ENCODE data around the gene CCDC80. TPM values are rescaled to one million over a fixed set of nuclear protein-coding genes. Genes with fewer than 3 reads are reported as not detected.

The CCDC80 gene
- polyA plus RNA-seq, 1 experiment: 199 TPM

DNA sequence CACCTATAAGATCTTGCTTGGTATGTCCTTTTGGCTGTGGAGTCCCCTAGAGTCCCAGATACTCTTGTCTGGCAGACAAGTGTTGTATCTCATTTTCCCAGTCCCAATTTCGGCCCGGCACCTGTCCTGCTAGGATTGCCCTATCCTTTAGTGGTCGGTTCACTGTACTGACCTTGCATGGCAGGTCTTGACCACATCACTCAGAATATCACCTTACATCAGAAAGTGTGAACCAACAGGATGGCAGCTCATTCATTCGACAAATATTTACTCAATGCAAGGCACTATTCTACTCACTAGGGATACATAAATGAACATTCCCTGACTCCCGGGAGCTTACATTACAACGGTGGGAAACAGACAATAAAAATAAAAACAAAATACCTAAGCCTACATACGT is 5.7 kb upstream of the CCDC80 start:
- ChIA-PET CTCF (interaction anchor here (0.7 to 9.9 kb wide), 7 partner anchors 26 to 167 kb away, joined by 3 to 155 read pairs (median 6); no protein-coding TSS in a partner anchor), POLR2A (interaction anchor here (0.7 to 0.9 kb wide), 4 partner anchors 31 to 88 kb away, joined by 3 to 6 read pairs (median 4); partner anchors contain the start of genes ATG3 and SLC35A5)
- DNase-seq (ENCODE audit: low read depth): no peak
- no peak overlapping the region for H3K4me3 ChIP-seq (ENCODE audit: low read depth, low read length)
- no peaks in the 10 kb centered on the region for H3K27me3 ChIP-seq (ENCODE audit: control insufficient read depth, insufficient read depth, low read length)
- no peaks in the 10 kb centered on the region for H3K36me3 ChIP-seq (ENCODE audit: control insufficient read depth, insufficient read depth, low read length)
- TF ChIP-seq, protein P1, sequence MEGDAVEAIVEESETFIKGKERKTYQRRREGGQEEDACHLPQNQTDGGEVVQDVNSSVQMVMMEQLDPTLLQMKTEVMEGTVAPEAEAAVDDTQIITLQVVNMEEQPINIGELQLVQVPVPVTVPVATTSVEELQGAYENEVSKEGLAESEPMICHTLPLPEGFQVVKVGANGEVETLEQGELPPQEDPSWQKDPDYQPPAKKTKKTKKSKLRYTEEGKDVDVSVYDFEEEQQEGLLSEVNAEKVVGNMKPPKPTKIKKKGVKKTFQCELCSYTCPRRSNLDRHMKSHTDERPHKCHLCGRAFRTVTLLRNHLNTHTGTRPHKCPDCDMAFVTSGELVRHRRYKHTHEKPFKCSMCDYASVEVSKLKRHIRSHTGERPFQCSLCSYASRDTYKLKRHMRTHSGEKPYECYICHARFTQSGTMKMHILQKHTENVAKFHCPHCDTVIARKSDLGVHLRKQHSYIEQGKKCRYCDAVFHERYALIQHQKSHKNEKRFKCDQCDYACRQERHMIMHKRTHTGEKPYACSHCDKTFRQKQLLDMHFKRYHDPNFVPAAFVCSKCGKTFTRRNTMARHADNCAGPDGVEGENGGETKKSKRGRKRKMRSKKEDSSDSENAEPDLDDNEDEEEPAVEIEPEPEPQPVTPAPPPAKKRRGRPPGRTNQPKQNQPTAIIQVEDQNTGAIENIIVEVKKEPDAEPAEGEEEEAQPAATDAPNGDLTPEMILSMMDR (IDR thresholded peaks at IDR 0.05; ENCODE audit: insufficient read depth, low read depth, low read length): no peak

DNA sequence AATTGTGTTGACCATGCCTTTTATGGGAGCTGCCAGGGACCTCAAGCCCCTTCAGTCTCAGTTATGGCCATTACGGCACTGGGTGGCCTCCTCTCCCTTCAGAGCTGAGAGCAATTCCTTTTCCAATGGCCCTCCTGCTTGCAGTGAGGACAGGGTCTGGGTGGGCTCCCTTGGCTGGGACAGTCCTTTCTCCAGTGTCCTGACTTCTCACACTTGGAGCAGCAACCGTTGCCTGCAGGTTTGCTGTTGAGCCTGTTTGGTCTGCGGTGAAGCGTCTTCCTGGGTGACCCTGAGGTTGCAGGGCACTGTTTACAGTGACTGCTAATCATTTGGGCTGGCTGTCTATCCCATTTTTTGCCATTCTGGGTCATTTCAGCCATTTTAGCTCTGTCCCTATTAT is 3.5 kb upstream of the CCDC80 start:
- DNase-seq (ENCODE audit: low read depth): no peak
- POLR2A ChIA-PET: no interaction called here
- H3K27me3 ChIP-seq (ENCODE audit: control insufficient read depth, insufficient read depth, low read length): no peaks in the 10 kb centered on the region
- no peak overlapping the region for H3K4me3 ChIP-seq (ENCODE audit: low read depth, low read length)
- TF ChIP-seq, protein P1 (IDR thresholded peaks at IDR 0.05; ENCODE audit: insufficient read depth, low read depth, low read length): no peak
- H3K36me3 ChIP-seq (ENCODE audit: control insufficient read depth, insufficient read depth, low read length): no peaks in the 10 kb centered on the region
- CTCF ChIA-PET: interaction anchor here (1.1 to 9.9 kb wide), 10 partner anchors 8 to 335 kb away, joined by 3 to 155 read pairs (median 26); no protein-coding TSS in a partner anchor

DNA sequence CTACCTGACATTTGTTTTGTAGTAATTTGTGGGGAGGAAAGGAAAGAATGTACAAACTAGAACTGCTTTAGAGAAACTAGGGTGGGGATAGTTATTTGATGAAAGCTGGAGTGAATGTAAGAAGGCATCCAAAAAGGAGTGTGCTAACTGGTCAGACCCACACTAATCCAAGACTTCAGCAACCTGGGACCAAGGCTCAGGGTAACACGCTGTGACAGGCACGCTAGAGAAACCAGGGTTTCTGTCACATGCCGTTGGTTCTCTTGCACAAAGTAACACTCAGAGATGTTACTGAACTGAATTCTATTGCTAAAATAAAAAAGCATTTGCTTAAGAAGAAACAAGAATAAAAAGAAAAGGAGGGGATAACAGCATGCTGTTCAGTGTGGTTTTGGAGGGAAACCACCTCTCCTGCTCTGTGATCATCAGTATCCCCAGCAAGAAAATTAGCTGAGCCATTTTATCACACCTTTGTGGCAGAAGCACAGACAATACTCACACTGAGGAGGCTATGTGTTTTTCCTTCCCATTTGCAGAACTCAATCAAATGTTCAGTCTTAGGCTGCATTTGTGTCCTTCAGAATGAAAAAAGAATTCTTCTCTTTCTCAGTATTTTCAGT is 2.8 kb upstream of the CCDC80 start:
- POLR2A ChIA-PET: interaction anchor here (0.6 to 1.0 kb wide), 4 partner anchors 8 to 179 kb away, joined by 3 to 4 read pairs (median 3); no protein-coding TSS in a partner anchor
- TF ChIP-seq, protein P1 (IDR thresholded peaks at IDR 0.05; ENCODE audit: insufficient read depth, low read depth, low read length): no peak
- H3K4me3 ChIP-seq (ENCODE audit: low read depth, low read length): no peak overlapping the region
- no peak for DNase-seq (ENCODE audit: low read depth)
- peaks cover 3% of the 10 kb centered on the region; the same call in 1 of the 2 replicates for H3K36me3 ChIP-seq (ENCODE audit: control insufficient read depth, insufficient read depth, low read length)
- CTCF ChIA-PET: interaction anchor here (0.6 to 9.9 kb wide), 23 partner anchors 9 to 392 kb away, joined by 3 to 155 read pairs (median 5); partner anchors contain the start of gene GTPBP8
- H3K27me3 ChIP-seq (ENCODE audit: control insufficient read depth, insufficient read depth, low read length): no peaks in the 10 kb centered on the region

DNA sequence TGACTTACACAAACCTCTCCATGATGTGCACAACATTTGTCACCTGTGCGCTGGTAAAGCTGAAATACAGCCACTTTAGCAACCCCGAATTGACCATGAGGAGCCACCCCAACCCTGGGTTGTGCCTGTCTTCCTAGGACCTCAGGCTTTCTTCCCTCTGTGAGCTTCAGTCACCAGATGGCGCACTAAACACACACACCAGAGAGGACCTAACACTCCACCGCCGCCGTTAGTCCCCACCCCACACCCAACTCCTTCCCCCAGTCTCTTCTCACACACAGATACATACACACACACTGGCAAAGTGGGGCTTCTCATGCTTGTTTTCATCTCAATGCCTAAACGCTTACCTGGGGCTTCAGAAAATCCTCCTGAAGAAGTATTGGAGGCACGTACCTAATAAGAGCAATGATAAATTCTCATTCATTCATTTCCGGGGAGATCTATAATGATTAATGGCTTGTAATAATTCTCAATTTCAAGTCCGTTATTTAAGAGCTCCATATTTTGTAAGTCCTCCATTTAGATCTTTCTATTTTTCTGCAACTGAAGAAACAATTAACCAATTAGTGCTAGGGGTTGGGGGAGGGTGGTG is 2.1 kb upstream of the CCDC80 start:
- Histone ChIP-seq H3K27me3 (ENCODE audit: control insufficient read depth, insufficient read depth, low read length) (no peaks in the 10 kb centered on the region), H3K36me3 (ENCODE audit: control insufficient read depth, insufficient read depth, low read length) (peaks cover 3% of the 10 kb centered on the region; the same call in 1 of the 2 replicates), H3K4me3 (ENCODE audit: low read depth, low read length) (no peak overlapping the region)
- TF ChIP-seq, protein P1 (IDR thresholded peaks at IDR 0.05; ENCODE audit: insufficient read depth, low read depth, low read length): peak; percentile 90
- no peak for DNase-seq (ENCODE audit: low read depth)
- CTCF ChIA-PET: interaction anchor here (0.6 to 9.9 kb wide), 44 partner anchors 8 to 962 kb away, joined by 3 to 155 read pairs (median 4); partner anchors contain the start of genes CD200R1 and GTPBP8
- POLR2A ChIA-PET: interaction anchor here (0.5 to 2.2 kb wide), 8 partner anchors 9 to 358 kb away, joined by 3 to 22 read pairs (median 3); no protein-coding TSS in a partner anchor
